Type B pancreatic cell (in vitro differentiated cells): ENCODE results near the gene MAP2K2. TPM values are rescaled to one million over a fixed set of nuclear protein-coding genes. Genes with fewer than 3 reads are reported as not detected.

Experiments
- DNase-seq: peaks from one replicate; pipeline ENCODE4 v3.0.0; 2021; ENCODE audit warnings: mixed read lengths; ENCODE audit not compliant: unreplicated experiment; ENCODE audit errors: extremely low spot score
- H3K27ac Mint-ChIP-seq: 2 replicates; pipeline ENCODE4 v1.8.0; 2021; ENCODE audit warnings: mild to moderate bottlenecking, mixed read lengths
- H3K27me3 Mint-ChIP-seq: 2 replicates; pipeline ENCODE4 v1.8.0; 2021; ENCODE audit warnings: mixed read lengths
- H3K36me3 Mint-ChIP-seq: 2 replicates; pipeline ENCODE4 v1.8.0; 2021; ENCODE audit warnings: mixed read lengths
- H3K4me1 Mint-ChIP-seq: one replicate; pipeline ENCODE4 v1.8.0; 2021; ENCODE audit warnings: mixed read lengths; ENCODE audit not compliant: unreplicated experiment
- H3K4me3 Mint-ChIP-seq: 2 replicates; pipeline ENCODE4 v1.8.0; 2021; ENCODE audit warnings: mild to moderate bottlenecking, mixed read lengths
- H3K9me3 Mint-ChIP-seq: 2 replicates; pipeline ENCODE4 v1.8.0; 2021; ENCODE audit warnings: mixed read lengths
- total RNA-seq: library from RNA; stranded (reverse); gene quantifications from 2 replicates; pipeline ENCODE4 v1.2.1, GENCODE V29; 2021; ENCODE audit warnings: low replicate concordance
- TF ChIP-seq, protein P1 (sequence below): fragments of 200-600 bp; sonication (generic); conservative IDR thresholded peaks from 2 replicates; pipeline ENCODE4 v1.5.0; 2021; ENCODE audit warnings: antibody characterized with exemption, mild to moderate bottlenecking

Gene MAP2K2
- total RNA-seq, 1 donor from 2014 or later = 144 TPM

DNA sequence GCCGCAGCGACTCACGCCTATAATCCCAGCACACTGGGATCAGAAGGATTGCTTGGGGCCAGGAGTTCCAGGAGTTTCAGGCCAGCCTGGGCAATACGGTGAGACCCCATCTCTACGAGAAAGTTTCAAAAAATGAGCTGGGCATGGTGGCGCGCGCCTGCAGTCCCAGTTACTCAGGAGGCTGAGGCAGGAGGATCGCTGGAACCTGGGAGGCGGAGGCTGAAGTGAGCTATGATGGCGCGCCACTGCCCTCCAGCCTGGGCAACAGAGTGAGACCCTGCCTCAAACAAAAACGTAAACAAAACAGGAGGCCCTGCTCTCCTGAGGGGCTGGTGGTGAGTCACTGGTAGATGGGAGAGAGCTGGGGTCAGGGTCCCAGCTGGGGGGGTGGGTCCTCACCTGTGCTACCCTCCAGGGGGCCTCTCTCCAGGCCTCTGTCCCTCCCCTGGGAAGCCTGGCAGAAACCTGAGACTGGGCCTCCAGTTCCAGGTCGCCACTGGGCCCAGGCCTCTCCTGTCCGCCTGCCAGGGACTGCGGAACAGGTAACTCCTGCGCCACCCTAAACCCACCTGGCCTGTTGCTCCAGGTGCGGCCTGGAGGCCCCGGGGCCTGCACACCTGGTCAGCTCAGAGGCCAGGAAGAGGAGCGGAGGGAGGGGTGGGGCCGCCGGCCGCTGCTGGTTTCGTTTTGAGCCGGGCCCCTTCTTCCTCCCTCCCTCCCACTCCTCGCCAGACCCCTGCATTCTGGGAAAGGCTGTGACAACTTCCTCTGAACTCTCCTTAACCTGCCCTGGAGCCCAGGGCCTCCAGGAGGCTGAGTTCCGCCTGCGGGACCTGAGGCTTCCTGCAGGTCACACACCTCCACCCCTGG lies 40.0 kb downstream of the MAP2K2 start:
- Mint-ChIP-seq H3K4me3 (no peak overlapping the region), H3K36me3 (no peaks in the 10 kb centered on the region), H3K9me3 (no peaks in the 10 kb centered on the region), H3K4me1 (peaks cover 7% of the 10 kb centered on the region), H3K27ac (peak overlapping the region; percentile 26), H3K27me3 (no peaks in the 10 kb centered on the region)
- TF ChIP-seq, protein P1, sequence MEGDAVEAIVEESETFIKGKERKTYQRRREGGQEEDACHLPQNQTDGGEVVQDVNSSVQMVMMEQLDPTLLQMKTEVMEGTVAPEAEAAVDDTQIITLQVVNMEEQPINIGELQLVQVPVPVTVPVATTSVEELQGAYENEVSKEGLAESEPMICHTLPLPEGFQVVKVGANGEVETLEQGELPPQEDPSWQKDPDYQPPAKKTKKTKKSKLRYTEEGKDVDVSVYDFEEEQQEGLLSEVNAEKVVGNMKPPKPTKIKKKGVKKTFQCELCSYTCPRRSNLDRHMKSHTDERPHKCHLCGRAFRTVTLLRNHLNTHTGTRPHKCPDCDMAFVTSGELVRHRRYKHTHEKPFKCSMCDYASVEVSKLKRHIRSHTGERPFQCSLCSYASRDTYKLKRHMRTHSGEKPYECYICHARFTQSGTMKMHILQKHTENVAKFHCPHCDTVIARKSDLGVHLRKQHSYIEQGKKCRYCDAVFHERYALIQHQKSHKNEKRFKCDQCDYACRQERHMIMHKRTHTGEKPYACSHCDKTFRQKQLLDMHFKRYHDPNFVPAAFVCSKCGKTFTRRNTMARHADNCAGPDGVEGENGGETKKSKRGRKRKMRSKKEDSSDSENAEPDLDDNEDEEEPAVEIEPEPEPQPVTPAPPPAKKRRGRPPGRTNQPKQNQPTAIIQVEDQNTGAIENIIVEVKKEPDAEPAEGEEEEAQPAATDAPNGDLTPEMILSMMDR = no peak
- no peak for DNase-seq

DNA sequence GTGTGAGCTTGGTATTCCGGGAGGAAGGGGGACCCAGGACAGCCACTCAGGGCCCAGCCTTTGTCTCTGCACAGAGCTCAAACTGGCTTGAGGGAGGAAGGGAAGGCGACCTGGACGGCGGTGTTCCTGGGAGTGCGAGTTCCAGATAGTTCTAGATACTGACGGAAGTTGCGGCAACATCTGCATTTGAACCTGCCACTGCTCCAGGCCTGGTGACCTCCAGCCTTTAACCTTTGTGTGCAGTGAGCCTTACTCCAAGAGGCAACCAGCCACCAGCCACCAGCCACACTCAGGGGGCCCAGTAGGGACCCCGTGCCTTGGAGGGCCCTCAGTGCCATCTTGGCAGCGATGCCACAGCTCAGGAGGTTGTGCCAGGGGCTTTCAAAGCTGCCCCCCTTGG lies 41.8 kb downstream of the MAP2K2 start:
- Mint-ChIP-seq H3K27me3 (no peaks in the 10 kb centered on the region), H3K4me1 (peaks cover 11% of the 10 kb centered on the region)
- TF ChIP-seq, protein P1 = no peak

DNA sequence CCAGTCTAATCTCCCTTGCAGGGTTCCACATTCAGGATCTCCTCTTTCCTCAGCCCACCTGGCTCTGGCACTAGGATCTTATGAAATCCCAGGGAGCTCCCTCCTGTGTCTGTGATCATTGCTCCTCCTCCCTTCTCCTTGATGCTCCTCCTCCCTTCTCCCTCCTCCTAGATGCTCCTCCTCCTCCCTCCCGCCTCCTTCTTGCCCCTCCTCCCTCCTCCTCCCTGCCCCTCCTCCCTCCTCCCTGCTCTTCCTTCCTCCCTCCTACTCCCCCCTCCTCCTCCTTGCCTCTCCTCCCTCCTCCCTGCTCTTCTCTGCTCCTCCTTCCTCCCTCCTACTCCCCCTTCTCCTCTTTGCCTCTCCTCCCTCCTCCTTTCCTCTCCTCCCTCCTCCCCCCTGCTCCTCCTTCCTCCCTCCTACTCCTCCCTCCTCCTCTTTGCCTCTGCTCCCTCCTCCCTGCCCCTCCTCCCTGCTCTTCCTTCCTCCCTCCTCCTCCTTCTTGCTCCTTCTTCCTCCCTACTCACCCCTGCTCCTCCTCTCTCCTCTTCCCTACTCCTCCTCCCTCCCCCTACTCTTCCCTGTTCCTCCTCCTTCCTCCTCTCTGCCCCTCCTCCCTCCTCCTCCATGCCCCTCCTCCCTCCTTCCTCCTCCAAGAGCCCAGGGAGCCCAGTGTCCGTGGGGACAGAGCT lies 42.3 kb downstream of the MAP2K2 start:
- H3K27ac Mint-ChIP-seq = no peak overlapping the region
- no peaks in the 10 kb centered on the region for H3K36me3 Mint-ChIP-seq
- no peaks in the 10 kb centered on the region for H3K27me3 Mint-ChIP-seq
- TF ChIP-seq, protein P1 = no peak
- no peak for DNase-seq
- no peak overlapping the region for H3K4me3 Mint-ChIP-seq
- H3K4me1 Mint-ChIP-seq = peaks cover 10% of the 10 kb centered on the region
- H3K9me3 Mint-ChIP-seq = no peaks in the 10 kb centered on the region

More for the DNA sequence above, 41.8 kb downstream of the MAP2K2 start:
- Mint-ChIP-seq H3K27ac (no peak overlapping the region), H3K9me3 (no peaks in the 10 kb centered on the region), H3K4me3 (no peak overlapping the region), H3K36me3 (no peaks in the 10 kb centered on the region)
- no peak for DNase-seq

DNA sequence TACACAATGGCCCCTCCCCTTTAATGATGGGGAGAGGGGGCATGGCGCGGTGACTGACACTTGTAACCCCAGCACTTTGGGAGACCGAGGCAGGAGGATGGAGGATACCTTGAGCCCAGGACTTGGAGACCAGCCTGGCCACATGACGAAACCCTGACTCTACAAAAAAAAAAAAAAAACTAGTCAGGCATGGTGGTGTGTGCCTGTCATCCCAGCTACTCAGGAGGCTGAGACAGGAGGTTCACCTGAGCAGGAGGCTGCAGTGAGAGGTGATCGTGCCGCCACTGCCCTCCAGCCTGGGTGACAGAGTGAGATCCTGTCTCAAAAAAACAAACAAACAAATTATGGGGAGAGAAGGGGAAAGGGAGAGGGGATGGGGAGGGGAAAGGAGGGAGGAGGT lies 43.4 kb downstream of the MAP2K2 start:
- TF ChIP-seq, protein P1 = no peak
- H3K4me3 Mint-ChIP-seq = no peak overlapping the region
- H3K27me3 Mint-ChIP-seq = no peaks in the 10 kb centered on the region
- DNase-seq = no peak
- H3K36me3 Mint-ChIP-seq = no peaks in the 10 kb centered on the region
- H3K4me1 Mint-ChIP-seq = peaks cover 5% of the 10 kb centered on the region
- no peaks in the 10 kb centered on the region for H3K9me3 Mint-ChIP-seq
- H3K27ac Mint-ChIP-seq = no peak overlapping the region

DNA sequence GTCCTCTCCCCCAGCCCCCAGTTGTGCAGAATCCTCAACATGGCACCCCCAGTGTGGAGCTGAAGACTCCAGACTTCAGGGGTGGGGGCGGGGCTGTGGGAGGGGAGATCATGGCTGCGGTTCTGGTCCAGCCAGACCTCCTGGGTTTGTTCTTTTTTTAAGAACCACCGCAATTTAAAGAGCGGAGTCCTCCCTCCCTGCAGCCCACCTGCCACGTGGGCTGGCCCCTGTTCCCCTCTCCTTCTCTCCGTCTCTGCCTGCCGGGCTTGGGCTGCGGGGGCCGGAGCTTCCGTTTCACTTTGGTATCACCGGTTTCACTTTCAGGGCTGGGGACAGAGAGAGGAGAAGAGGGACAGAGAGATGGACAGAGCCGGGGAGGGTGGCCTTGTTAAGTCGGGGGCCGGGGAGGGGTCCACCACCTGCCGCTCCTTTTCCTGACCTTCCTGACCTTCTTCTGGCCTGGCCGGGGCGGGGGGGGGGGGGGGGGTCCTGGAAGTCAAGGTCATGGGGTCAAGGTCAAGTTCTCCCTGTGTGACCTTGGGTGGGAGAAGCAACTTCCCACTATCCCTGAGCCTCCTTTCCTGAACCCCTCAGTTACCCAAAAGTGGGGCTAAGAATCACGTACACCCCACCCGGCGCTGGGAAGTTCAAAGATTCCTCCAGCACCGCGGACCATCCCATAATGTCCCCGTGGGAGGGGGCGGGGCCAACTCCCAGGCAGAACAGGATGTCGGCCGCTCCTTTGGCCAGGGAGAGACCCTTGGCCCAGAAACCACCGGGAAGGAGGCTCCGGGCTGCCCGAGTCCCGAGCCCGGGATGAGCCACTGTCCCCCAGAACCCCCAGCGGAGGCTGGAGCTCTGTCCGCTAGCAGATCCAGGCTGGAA lies 45.9 kb downstream of the MAP2K2 start:
- TF ChIP-seq, protein P1 = no peak
- no peak for DNase-seq
- Mint-ChIP-seq H3K27me3 (no peaks in the 10 kb centered on the region), H3K4me1 (peaks cover 5% of the 10 kb centered on the region), H3K4me3 (no peak overlapping the region), H3K27ac (no peak overlapping the region), H3K9me3 (no peaks in the 10 kb centered on the region), H3K36me3 (no peaks in the 10 kb centered on the region)
